ENCODE results near the gene TOP1. TPM values are rescaled to one million over a fixed set of nuclear protein-coding genes. Genes with fewer than 3 reads are reported as not detected.
A peak's percentile ranks its signal among the peaks of the same experiment; 100 is the strongest.

The TOP1 gene
- total and polyA plus RNA-seq, 9 of the 15 experiments (the other 6 are each of a cell fraction or from before 2014, with no cell fraction given): 26.4 to 127 (median 39.6) TPM

DNA sequence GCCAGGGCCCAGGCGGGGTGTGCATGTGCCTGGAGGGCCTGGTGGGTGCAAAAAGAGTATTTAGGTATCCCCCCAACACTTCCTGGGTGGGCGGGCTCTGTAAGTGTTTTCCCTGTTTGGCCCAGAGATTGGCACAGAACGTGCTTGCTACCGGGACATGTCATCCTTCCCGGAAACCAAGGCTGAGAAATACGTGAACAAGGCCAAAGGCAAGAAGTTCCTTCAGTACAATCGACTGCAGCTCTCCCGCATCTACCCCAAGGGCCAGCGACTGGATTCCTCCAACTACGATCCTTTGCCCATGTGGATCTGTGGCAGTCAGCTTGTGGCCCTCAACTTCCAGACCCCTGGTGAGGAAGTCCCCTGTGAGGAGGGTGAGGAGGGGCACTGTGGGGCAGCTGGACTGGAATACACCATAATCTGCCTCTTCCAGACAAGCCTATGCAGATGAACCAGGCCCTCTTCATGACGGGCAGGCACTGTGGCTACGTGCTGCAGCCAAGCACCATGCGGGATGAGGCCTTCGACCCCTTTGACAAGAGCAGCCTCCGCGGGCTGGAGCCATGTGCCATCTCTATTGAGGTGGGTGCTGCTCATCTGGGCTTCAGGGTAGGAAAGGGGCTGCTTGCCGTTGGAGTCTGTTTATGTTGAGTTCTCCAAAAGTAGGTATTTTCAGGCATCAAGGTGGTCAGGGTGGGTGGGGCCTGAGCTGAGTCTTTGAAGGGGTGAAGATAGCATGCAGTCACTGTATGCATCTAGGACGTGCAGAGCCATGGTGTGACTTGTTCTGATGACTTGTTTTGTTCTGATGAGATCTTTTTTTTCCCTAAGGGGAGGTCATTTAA, 143.9 kb downstream of the TOP1 start:
- Histone ChIP-seq H4K20me1 (replicated peaks; ENCODE audit: control insufficient read depth, insufficient read depth, low read length) (peaks cover 12% of the 10 kb centered on the region; the same call in 1 of the 2 replicates), H3K9me3 (replicated peaks; ENCODE audit: control insufficient read depth, insufficient read depth, low read depth, low read length) (no peaks in the 10 kb centered on the region), H3K9me1 (ENCODE audit: control insufficient read depth, insufficient read depth, low read length) (no peaks in the 10 kb centered on the region), H3K79me2 (ENCODE audit: control insufficient read depth, insufficient read depth, low read length) (no peaks in the 10 kb centered on the region), H3K27me3 (ENCODE audit: control insufficient read depth in 2 of 2, insufficient read depth in 2 of 2, low read length in 2 of 2) (no peaks in the 10 kb centered on the region), H3K9ac (ENCODE audit: insufficient read depth in 1 of 2, low read depth in 2 of 2, low read length in 2 of 2) (no peak overlapping the region), H3K27ac (ENCODE audit: extremely low read depth, low read depth, low read length) (no peak overlapping the region), H2AFZ (ENCODE audit: low read depth, low read length) (no peak overlapping the region), H3K36me3 (ENCODE audit: control insufficient read depth, insufficient read depth, low read length) (peaks cover 83% of the 10 kb centered on the region; the same call in 2 of the 3 replicates), H3K4me1 (replicated peaks in 1 of 2; ENCODE audit: control insufficient read depth in 2 of 2, insufficient read depth in 2 of 2, low read length in 2 of 2) (no peaks in the 10 kb centered on the region), H3K4me2 (ENCODE audit: insufficient read depth, low read length) (no peak overlapping the region), H3K4me3 (no peak overlapping the region)
- intact Hi-C loops (cut with micrococcal nuclease) (loop anchor here (1.0 kb wide), 2 partner anchors 60 to 168 kb away; partner anchors contain the start of gene LPIN3), in situ Hi-C loops (cut with MboI) (no loop called here)
- ATAC-seq (peak; percentile 50), DNase-seq (ENCODE audit: extremely low read depth in 1 of 4, low spot score in 3 of 4) (no peak), FAIRE-seq (no peak)
- ChIA-PET POLR2A (interaction anchor here (0.6 to 0.8 kb wide), 5 partner anchors 59 to 281 kb away, joined by 3 to 4 read pairs (median 3); no protein-coding TSS in a partner anchor), CTCF (ENCODE audit: low intra/inter-chr PET ratio) (interaction anchor here (0.6 to 3.0 kb wide), 5 partner anchors 55 to 167 kb away, joined by 3 to 50 read pairs (median 3); partner anchors contain the start of gene LPIN3)
- TF ChIP-seq ATF1 (CRISPR knock-in tag; IDR thresholded peaks at IDR 0.05): no peak
- no peak for TF ChIP-seq ATF1 (tag; IDR thresholded peaks at IDR 0.05)
- TF ChIP-seq ZNF668 (CRISPR knock-in tag; IDR thresholded peaks at IDR 0.05): no peak
- TF ChIP-seq ATF2 (CRISPR knock-in tag; IDR thresholded peaks at IDR 0.05): no peak
- no peak for TF ChIP-seq ZNF174 (CRISPR knock-in tag; IDR thresholded peaks at IDR 0.05)
- TF ChIP-seq BRF1 (IDR thresholded peaks at IDR 0.05; ENCODE audit: borderline replicate concordance, extremely low read depth, insufficient read length): no peak
- no peak for TF ChIP-seq ADNP (tag; IDR thresholded peaks at IDR 0.05)
- no peak for TF ChIP-seq KLF6 (CRISPR knock-in tag; IDR thresholded peaks at IDR 0.05; ENCODE audit: borderline replicate concordance)
- no peak for TF ChIP-seq ZFP36 (IDR thresholded peaks at IDR 0.05; ENCODE audit: low read depth, low read length, partially characterized antibody)
- TF ChIP-seq HMGN3 (IDR thresholded peaks at IDR 0.05; ENCODE audit: borderline replicate concordance, extremely low read depth, insufficient read length, low read depth, low read length): no peak
- no peak for TF ChIP-seq NEUROD1 (IDR thresholded peaks at IDR 0.05; ENCODE audit: borderline replicate concordance, low read depth, low read length, partially characterized antibody)
- TF ChIP-seq ARID3A (IDR thresholded peaks at IDR 0.05; ENCODE audit: borderline replicate concordance, low read depth, low read length): no peak
- TF ChIP-seq ZFPM2 (CRISPR knock-in tag; IDR thresholded peaks at IDR 0.05): no peak
- TF ChIP-seq PHTF2 (CRISPR knock-in tag; IDR thresholded peaks at IDR 0.05): no peak
- TF ChIP-seq EP400 (IDR thresholded peaks at IDR 0.05): no peak
- no peak for TF ChIP-seq ZZZ3 (IDR thresholded peaks at IDR 0.05)
- no peak for TF ChIP-seq SRSF7 (optimal IDR thresholded peaks at IDR 0.05; ENCODE audit: low read depth, low read length)
- TF ChIP-seq NFXL1 (CRISPR knock-in tag; IDR thresholded peaks at IDR 0.05): no peak
- BruUV-seq (replicated peaks): no TSS peak
- 86% methylated on average over 17 of the region's 18 CpGs for WGBS (ENCODE audit: insufficient coverage, low coverage, missing lambda C conversion rate)
